Activated CD4-positive, alpha-beta T cell treated with anti-CD3 and anti-CD28 coated beads for 24 hours (primary cell): ENCODE results near the gene FAM234A.

Source experiments
- DNase-seq, 2 donors: peaks; one replicate each; pipeline ENCODE4 v3.0.0-alpha.2; 2020; ENCODE audit warnings: low read depth in 2 of 2

Gene FAM234A

DNA sequence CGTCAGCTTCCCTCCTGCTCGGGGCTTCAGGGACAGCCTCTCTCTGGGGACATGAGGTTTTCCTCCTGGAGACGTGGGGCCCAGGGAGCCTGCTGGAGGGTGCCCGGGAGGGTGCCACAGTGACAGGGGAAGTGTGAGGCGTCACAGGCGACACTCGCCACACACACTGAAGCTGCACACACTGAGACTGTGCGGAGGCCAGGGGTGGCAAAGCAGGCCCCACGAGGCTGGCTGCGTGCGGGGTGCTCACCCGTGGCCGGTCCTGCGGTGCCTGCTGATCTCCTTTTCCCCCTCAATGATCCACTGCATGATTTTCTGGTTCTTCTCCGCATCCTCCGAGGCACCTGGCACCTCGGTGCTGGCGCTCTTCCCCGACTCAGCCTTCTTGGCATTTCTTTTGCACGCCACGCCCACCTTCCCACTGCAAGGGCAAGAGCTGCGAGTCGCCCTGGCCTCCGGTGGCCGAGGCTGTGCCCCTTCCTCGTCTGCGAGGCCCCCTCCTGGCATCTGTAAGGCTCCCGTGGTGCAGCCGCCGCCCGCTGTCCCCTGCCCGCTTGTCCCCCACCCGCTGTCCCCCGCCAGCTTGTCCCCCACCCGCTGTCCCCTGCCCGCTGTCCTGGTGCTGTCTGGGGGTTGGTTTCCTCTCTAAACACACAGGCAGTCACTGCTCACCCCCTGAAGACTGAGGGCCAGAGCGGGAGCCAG, 62.3 kb downstream of the FAM234A start:
- no peak for DNase-seq

GRCh38 chr16:297832-298231, 63.2 kb downstream of the FAM234A start:
- DNase-seq = no peak

- no peak for DNase-seq
Measured at GRCh38 chr16:301235-301634, 66.6 kb downstream of the FAM234A start.

DNA sequence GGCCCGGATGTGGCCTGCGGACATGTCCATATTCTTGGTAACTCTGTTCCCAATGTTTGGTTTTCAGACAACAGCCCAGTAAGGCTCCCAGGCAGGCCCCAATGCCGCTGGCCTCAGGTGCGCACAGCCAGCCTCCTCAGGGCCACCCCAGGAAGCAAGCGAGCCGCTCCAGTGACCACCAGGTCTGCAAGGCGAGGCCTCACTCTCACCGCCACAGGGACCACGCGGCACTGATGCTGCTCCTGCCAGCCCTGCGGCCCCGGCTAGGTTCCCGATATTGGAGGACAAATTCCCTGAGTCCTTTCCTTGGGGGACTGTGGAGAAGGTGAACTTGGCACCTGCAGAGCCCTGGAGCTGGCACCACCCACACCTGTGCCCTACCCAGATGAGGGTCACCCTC, 67.3 kb downstream of the FAM234A start:
- no peak for DNase-seq

GRCh38 chr16:303760-304505, 69.3 kb downstream of the FAM234A start:
- no peak for DNase-seq

GRCh38 chr16:305916-306626, 71.5 kb downstream of the FAM234A start:
- DNase-seq = no peak

DNA sequence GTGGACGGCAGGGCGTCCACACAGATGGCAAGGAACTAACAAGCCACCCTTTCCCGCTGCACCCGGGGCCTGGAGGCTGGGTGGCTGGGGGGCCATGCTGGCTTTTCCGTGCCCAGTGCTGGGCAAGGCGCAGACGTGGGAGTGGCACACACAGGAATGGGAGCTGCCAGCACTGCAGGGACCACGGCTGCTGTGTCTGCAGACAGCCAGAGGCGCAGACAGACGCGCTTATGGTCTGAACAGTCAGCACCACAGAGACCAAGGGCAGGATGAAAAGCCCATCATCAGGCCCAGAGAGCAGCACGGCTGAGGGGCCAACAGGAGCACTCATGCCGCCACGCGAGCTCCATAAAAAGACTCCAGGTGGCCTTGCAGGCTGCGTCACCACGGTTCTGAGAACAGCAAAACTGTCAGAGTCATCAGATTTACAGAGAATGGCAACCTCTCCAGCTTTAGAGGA, 72.3 kb downstream of the FAM234A start:
- DNase-seq = no peak

DNA sequence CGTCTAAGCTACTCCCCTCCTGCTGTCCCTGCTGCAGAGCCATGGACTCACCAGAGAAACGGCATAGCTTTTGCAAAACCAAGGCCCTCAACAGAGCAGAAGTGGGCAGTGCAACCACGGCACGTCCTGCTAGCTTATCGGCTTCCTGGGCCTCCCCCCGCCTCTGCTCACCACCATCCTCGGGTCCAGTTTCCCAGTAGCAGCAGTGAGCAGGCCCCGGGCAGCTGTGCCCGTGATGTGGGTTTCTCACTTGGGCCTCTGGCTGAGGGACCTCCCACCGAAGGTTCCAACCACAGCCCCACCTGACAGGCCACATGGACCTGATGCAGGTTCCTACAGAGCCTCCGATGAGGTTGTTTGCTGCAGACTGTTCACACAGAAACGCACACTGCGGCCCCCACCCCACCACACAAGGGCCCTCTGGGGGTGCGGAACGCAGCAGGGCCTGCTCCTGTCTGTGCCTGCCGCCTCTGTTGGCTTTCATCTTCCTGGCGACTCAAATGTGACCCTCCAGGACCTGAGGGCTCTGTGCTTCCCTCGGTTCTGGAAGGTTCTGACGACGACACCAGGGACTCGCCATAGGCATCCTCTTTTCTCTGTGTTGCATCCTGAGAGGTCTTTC, 73.2 kb downstream of the FAM234A start:
- no peak for DNase-seq

DNA sequence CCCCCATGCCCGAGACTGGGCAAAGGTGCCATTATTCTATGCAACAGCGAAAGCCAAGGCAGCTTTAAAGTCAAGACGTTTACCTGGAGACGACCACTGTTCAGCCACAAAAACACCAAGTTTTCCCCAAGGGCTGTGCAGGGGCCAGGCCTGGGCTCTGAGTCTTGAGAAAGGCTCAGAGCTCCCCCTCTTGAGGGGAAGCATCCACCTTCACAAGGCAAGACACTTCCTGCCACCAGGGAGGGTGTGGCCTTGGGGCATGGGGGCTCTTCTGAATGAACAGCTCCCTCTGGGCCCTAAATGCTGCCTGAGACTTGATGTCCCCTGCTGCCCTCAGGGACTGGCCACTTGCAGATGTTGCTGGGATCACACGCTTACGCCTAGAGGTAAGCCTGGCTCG, 74.9 kb downstream of the FAM234A start:
- DNase-seq = no peak

GRCh38 chr16:311725-312124, 77.1 kb downstream of the FAM234A start:
- no peak for DNase-seq

GRCh38 chr16:314351-314750, 79.7 kb downstream of the FAM234A start:
- DNase-seq = no peak

DNA sequence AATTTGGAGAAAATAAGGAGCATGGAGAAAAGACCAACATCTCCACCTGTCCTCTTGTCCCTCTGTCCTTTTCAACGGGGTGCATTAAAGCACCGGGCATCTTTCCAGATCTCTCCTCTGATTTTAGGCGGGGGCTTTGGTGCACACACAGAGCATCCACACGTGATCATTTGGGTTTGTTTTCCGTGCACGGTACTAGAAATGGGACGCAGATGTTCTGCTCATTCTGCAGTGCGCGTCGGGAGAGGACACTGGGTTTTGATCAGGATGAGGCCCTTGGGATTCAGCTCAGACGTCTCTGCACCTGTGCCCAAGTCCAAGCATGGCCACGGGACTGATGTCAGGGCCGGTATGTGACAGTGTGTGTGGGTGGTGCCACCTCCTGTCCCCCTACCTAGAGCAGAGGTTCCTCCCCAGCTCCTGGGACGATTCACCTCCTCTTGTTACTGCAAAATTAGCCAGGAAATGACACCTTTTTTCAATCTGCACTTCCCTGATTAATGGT, 80.2 kb downstream of the FAM234A start:
- DNase-seq = no peak
